H54 (cell line): ENCODE data around the gene RPUSD3.
"Not testable (repeated sequence)": the region's sequence is repeated elsewhere in the genome, so short reads cannot be mapped to it uniquely, and the experiment has no call there.

Experiments
- DNase-seq: peaks from one replicate; pipeline ENCODE4 v3.0.0; 2011; ENCODE audit warnings: low spot score, mixed read lengths; ENCODE audit not compliant: insufficient read length
- FAIRE-seq: peaks from 3 replicates; lab custom pipeline; 2011; peaks lifted over from hg19 to GRCh38; lab: Jason Lieb, UNC
- POLR2A ChIP-seq: IDR thresholded peaks from 2 replicates; pipeline ENCODE4 v1.6.1; 2011; ENCODE audit warnings: low read depth, mild to moderate bottlenecking, low read length

RPUSD3 gene

GRCh38 chr3:9878700-9879099 is 34.9 kb upstream of the RPUSD3 start:
- TF ChIP-seq POLR2A, result no peak
- FAIRE-seq (no peak), DNase-seq (no peak)

- no peak for TF ChIP-seq POLR2A
- DNase-seq, result no peak
- FAIRE-seq, result no peak
Measured at GRCh38 chr3:9876991-9877390, 33.2 kb upstream of the RPUSD3 start.

DNA sequence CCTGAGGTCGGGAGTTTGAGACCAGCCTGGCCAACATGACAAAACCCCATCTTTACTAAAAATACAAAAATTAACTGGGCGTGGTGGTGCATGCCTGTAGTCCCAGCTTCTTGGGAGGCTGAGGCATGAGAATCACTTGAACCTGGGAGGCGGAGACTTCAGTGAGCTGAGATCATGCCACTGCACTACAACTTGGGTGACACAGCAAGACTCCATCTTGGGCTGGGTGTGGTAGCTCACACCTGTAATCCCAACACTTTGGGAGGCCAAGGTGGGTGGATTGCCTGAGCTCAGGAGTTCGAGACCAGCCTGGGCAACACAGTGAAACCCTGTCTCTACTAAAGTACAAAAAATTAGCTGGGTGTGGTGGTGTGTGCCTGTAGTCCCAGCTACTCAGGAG is 32.4 kb upstream of the RPUSD3 start:
- not testable (repeated sequence) for FAIRE-seq, DNase-seq

- FAIRE-seq, result no peak
Measured at GRCh38 chr3:9875448-9875847, 31.6 kb upstream of the RPUSD3 start.

GRCh38 chr3:9872067-9872466 is 28.3 kb upstream of the RPUSD3 start:
- not testable (repeated sequence) for FAIRE-seq, DNase-seq

More at GRCh38 chr3:9875448-9875847, 31.6 kb upstream of the RPUSD3 start:
- no peak for DNase-seq
- no peak for TF ChIP-seq POLR2A

GRCh38 chr3:9870978-9871377 is 27.2 kb upstream of the RPUSD3 start:
- no peak for DNase-seq
- no peak for TF ChIP-seq POLR2A
- no peak for FAIRE-seq

GRCh38 chr3:9869955-9870354 is 26.1 kb upstream of the RPUSD3 start:
- TF ChIP-seq POLR2A, result no peak
- DNase-seq (no peak), FAIRE-seq (no peak)

GRCh38 chr3:9867106-9867505 is 23.3 kb upstream of the RPUSD3 start:
- DNase-seq, result no peak
- no peak for FAIRE-seq
- no peak for TF ChIP-seq POLR2A

DNA sequence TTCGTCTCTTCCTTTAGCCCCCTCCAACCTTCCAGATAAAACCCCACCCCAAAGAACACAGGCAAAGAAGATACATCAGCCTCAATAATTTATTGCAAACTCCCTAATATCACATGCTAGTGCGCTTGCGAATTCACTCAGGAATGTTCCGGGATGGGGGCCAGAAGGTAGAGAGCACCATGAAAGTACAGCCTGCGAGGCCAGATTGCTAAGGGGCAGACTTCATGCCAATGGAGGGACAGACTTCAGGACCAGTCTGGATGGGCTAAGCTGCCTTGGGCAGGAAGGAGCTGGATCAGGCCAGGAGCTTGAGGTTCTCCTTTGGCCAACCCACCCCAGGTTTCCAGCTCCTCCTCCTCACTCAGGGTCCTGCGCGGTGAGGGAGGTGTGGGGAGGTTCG is 22.8 kb upstream of the RPUSD3 start:
- DNase-seq, result no peak
- FAIRE-seq, result no peak
- TF ChIP-seq POLR2A, result no peak

DNA sequence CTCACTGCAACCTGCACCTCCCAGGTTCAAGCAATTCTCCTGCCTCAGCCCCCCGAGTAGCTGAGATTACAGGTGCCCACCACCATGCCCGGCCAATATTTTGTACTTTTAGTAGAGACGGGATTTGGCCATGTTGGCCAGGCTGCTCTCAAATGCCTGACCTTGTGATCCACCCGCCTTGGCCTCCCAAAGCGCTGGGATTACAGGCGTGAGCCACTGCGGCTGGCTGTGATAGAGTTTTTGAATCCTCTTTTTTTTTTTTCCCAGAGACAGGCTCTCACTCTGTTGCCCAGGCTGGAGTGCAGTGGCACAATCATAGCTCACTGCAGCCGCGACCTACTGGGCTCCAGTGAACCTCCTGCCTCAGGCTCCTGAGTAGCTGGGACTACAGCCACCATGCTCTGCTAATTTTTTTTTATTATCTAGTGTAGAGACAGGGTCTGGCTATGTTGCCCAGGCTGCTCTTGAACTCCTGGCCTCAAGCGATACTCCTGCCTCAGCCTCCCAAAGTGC is 21.4 kb upstream of the RPUSD3 start:
- not testable (repeated sequence) for FAIRE-seq, DNase-seq

DNA sequence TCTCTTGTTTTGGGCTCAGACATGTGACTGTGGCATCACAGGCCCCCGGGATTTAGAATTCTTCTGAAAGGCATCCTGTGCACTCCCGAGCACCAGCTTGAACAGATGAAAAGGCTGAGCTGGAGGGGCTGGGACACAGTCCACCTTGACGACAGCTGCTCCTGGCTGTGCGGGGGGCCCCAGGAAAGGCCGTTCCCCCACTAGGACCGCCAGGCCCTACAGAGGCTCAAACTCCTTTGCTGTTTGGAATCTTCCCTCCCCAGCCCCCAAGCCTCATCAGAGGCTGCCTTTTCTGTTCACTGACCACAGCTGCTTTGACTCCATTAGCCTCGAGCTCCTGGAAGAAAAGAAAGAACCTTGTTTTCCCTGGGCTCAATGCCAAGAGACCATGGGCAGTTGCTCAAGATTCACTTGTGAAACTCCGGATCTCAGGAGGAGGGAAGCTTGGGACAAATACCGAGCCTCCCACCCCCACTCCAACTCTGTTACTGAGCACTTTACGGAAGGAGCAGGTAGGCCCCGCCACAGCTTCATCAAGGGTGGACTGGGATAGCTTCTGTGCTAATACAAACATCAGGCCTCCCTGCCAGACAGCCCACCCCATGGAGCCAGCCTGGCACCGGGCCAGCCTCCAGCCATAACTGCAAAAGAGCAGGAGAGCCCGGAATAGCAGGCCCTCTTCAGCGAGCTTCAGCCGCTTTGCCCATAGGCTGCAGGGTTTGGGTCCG is 20.6 kb upstream of the RPUSD3 start:
- no peak for TF ChIP-seq POLR2A
- DNase-seq (no peak), FAIRE-seq (no peak)

DNA sequence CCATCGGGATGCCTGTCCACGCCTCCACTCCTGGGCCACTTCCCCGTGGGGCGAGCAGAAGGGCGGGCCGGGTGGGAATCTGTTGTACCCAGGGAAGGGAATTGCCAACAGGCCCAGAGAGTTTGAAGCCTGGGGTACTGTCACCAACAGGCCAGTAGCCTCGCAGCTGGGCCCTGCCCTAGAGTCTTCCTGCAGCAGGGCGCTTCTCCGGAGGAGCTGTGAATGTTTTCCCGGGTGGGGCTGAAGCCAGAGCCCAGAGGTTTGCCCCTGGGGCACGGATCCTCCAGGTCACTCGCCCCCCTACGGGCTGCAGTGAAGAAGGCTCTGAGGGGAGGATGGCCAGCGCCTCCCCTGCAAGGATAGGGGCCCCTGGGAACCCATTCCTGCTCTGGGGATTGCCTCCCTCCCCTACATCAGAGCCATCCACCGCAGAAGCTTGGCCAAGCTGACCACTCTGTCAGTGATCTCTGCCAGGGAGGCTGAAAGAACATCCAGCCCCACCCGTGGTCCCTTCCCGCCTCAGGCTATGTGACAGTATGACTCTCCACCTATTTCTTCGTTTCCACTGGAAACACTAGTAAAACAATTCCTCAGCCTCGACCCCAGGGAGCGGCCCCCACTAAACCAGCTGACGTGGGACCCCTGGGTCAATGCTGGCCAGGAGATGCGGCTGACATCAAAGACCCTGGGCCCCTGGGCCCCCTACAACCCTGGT is 19.4 kb upstream of the RPUSD3 start:
- FAIRE-seq (no peak), DNase-seq (no peak)
- TF ChIP-seq POLR2A, result no peak

GRCh38 chr3:9862391-9863057 is 18.7 kb upstream of the RPUSD3 start:
- TF ChIP-seq POLR2A, result no peak
- no peak for DNase-seq
- no peak for FAIRE-seq

- FAIRE-seq (no peak), DNase-seq (no peak)
- TF ChIP-seq POLR2A, result no peak
Measured at GRCh38 chr3:9861626-9862130, 17.9 kb upstream of the RPUSD3 start.
